H1 (cell line): Measurements from ENCODE around the gene THEM5. TPM values are rescaled to one million over a fixed set of nuclear protein-coding genes. Genes with fewer than 3 reads are reported as not detected.

ENCODE experiments used
- ASH2L ChIP-seq: fragments of 200-600, 300-600 bp; sonication (generic); IDR thresholded peaks from one replicate; pipeline ENCODE4 v1.7.1; 2017; ENCODE audit warnings: low read length
- CHD1 ChIP-seq: IDR thresholded peaks from 2 replicates; pipeline ENCODE4 v1.6.1; 2012; ENCODE audit warnings: low read depth, low read length, improper control_type of control experiment
- CHD2 ChIP-seq: IDR thresholded peaks from 2 replicates; pipeline ENCODE4 v1.6.1; 2012; ENCODE audit warnings: low read length, improper control_type of control experiment
- E2F6 ChIP-seq: IDR thresholded peaks from 2 replicates; pipeline ENCODE4 v1.6.1; 2012; ENCODE audit warnings: inconsistent platforms
- FOSL1 ChIP-seq: IDR thresholded peaks from 2 replicates; pipeline ENCODE4 v1.6.1; 2011; ENCODE audit warnings: mild to moderate bottlenecking, low read depth, low read length, moderate library complexity; ENCODE audit not compliant: insufficient read depth
- GTF2F1 ChIP-seq: IDR thresholded peaks from 2 replicates; pipeline ENCODE4 v1.6.1; 2012; ENCODE audit warnings: low read depth, low read length, improper control_type of control experiment, borderline replicate concordance
- SIX5 ChIP-seq: IDR thresholded peaks from 2 replicates; pipeline ENCODE4 v1.6.1; 2011; ENCODE audit warnings: mild to moderate bottlenecking, low read depth, low read length
- SRF ChIP-seq: IDR thresholded peaks from 2 replicates; pipeline ENCODE4 v1.6.1; 2011; ENCODE audit warnings: mild to moderate bottlenecking, low read depth, low read length, moderate library complexity
- TAF1 ChIP-seq: IDR thresholded peaks from 2 replicates; pipeline ENCODE4 v1.6.1; 2011; ENCODE audit warnings: mild to moderate bottlenecking, low read depth, low read length
- polyA plus RNA-seq, 7 experiments: library from polyadenylated mRNA; depleted of rRNA in 3 of 7; stranded (reverse) in 5 of 7; unstranded in 2 of 7; fragments of >200 nt in 5 of 7; fragments of 200-250 nt in 2 of 7; gene quantifications; 1 replicate in 5 of 7; 2 replicates in 1 of 7; 4 replicates in 1 of 7; pipeline versions ENCODE4 v1.2.1 to v1.2.3, GENCODE V29; 2011 to 2013; ENCODE audit warnings: missing spikeins in 2 of 7, mixed read lengths in 2 of 7
- total RNA-seq: library from RNA; stranded (reverse); fragmentation: NEBNext Ultra II Directional; extraction: Animal tissue kit (Norgen Biotek cat#: 25700); gene quantifications from 2 replicates; pipeline ENCODE4 v1.2.1, GENCODE V29; 2021

The THEM5 gene
- total and polyA plus RNA-seq, 2 of the 8 experiments (the other 6 are each of a cell fraction or from before 2014, with no cell fraction given) = not detected

- no peak for TF ChIP-seq SRF
- no peak for TF ChIP-seq ASH2L
- TF ChIP-seq TAF1 = no peak
- no peak for TF ChIP-seq SIX5
- TF ChIP-seq FOSL1 = no peak
- TF ChIP-seq CHD1 = no peak
- no peak for TF ChIP-seq CHD2
- TF ChIP-seq GTF2F1 = no peak
- no peak for TF ChIP-seq E2F6
Observed at GRCh38 chr1:151832318-151832980, 21.1 kb downstream of the THEM5 start (continued).
